GM19395 (cell line): ENCODE measurements around the gene ZC3H11A.
"Not testable (repeated sequence)": the region's sequence is repeated elsewhere in the genome, so short reads cannot be mapped to it uniquely, and the experiment has no call there.

ENCODE experiments used
- ATAC-seq: cut with Tn5 transposase; IDR thresholded peaks from one replicate; pipeline ENCODE4 v1.9.1; 2021; ENCODE audit warnings: mild to moderate bottlenecking, moderate library complexity; ENCODE audit not compliant: unreplicated experiment

The ZC3H11A gene

GRCh38 chr1:203778789-203779188 lies 16.6 kb upstream of the ZC3H11A start:
- no peak for ATAC-seq

- ATAC-seq: no peak
These were observed 13.5 kb upstream of the ZC3H11A start for GRCh38 chr1:203781962-203782361.

GRCh38 chr1:203789966-203790365 lies 5.5 kb upstream of the ZC3H11A start:
- no peak for ATAC-seq

- no peak for ATAC-seq
These were observed 3.9 kb upstream of the ZC3H11A start for GRCh38 chr1:203791498-203791897.

GRCh38 chr1:203792486-203792885 lies 2.9 kb upstream of the ZC3H11A start:
- no peak for ATAC-seq

GRCh38 chr1:203793561-203793960 lies 1.9 kb upstream of the ZC3H11A start:
- ATAC-seq: not testable (repeated sequence)

GRCh38 chr1:203794764-203795440 lies 521 bp upstream of the ZC3H11A start:
- ATAC-seq: no peak

- no peak for ATAC-seq
These were observed 798 bp downstream of the ZC3H11A start for GRCh38 chr1:203796236-203796605.

- no peak for ATAC-seq
These were observed 1.8 kb downstream of the ZC3H11A start for GRCh38 chr1:203797216-203797615.

- ATAC-seq: no peak
These were observed 2.7 kb downstream of the ZC3H11A start for GRCh38 chr1:203797948-203798655.

GRCh38 chr1:203799157-203799556 lies 3.7 kb downstream of the ZC3H11A start:
- no peak for ATAC-seq

GRCh38 chr1:203799971-203800370 lies 4.5 kb downstream of the ZC3H11A start:
- no peak for ATAC-seq

GRCh38 chr1:203805689-203806088 lies 10.3 kb downstream of the ZC3H11A start:
- no peak for ATAC-seq

- ATAC-seq: no peak
These were observed 11.8 kb downstream of the ZC3H11A start for GRCh38 chr1:203807196-203807595.

- ATAC-seq: no peak
These were observed 18.3 kb downstream of the ZC3H11A start for GRCh38 chr1:203813581-203814341.

- no peak for ATAC-seq
These were observed 23.0 kb downstream of the ZC3H11A start for GRCh38 chr1:203818399-203818798.

- ATAC-seq: no peak
These were observed 27.9 kb downstream of the ZC3H11A start for GRCh38 chr1:203823306-203823705.

- ATAC-seq: no peak
These were observed 30.8 kb downstream of the ZC3H11A start for GRCh38 chr1:203826175-203826574.

GRCh38 chr1:203828002-203828401 lies 32.6 kb downstream of the ZC3H11A start:
- ATAC-seq: no peak

GRCh38 chr1:203828503-203828902 lies 33.1 kb downstream of the ZC3H11A start:
- no peak for ATAC-seq

- ATAC-seq: not testable (repeated sequence)
These were observed 33.8 kb downstream of the ZC3H11A start for GRCh38 chr1:203829247-203829646.

- ATAC-seq: no peak
These were observed 40.1 kb downstream of the ZC3H11A start for GRCh38 chr1:203835476-203835875.
